K562 (cell line): Measurements from ENCODE around the gene PHLDB1. TPM values are rescaled to one million over a fixed set of nuclear protein-coding genes. Genes with fewer than 3 reads are reported as not detected.

ENCODE experiments used
- CBX5 ChIP-seq: IDR thresholded peaks from 2 replicates; pipeline ENCODE4 v1.6.1; 2014; ENCODE audit warnings: low read depth, borderline replicate concordance
- CREM ChIP-seq: IDR thresholded peaks from 2 replicates; pipeline ENCODE4 v1.6.1; 2014; ENCODE audit warnings: antibody characterized with exemption, low read depth
- GATAD2A ChIP-seq: fragments of 450-650 bp; IDR thresholded peaks from 2 replicates; pipeline ENCODE4 v1.6.1; 2017
- ILK ChIP-seq: fragments of 450-650 bp; IDR thresholded peaks from 2 replicates; pipeline ENCODE4 v1.6.1; 2016; ENCODE audit warnings: missing genetic modification characterization, low read depth, mild to moderate bottlenecking, missing compliant biosample characterization, moderate library complexity, borderline replicate concordance
- MCM7 ChIP-seq, 2 experiments: fragments of 450-650 bp; IDR thresholded peaks; 2 replicates each; pipeline ENCODE4 v1.6.1; 2016 to 2018
- MEF2A ChIP-seq: IDR thresholded peaks from 2 replicates; pipeline ENCODE4 v1.6.1; 2011; ENCODE audit warnings: low read depth, mild to moderate bottlenecking, low read length, moderate library complexity; ENCODE audit not compliant: control insufficient read depth
- POLR2G ChIP-seq: fragments of 200-400 bp; formaldehyde crosslinking; IDR thresholded peaks from 2 replicates; pipeline ENCODE4 v1.6.1; 2017; ENCODE audit warnings: low read depth, mild to moderate bottlenecking, antibody characterized with exemption, low read length, moderate library complexity
- REST ChIP-seq, 2 experiments: fragments of 450-650 bp; formaldehyde crosslinking in 1 of 2; IDR thresholded peaks; 2 replicates each; pipeline versions ENCODE4 v1.4.0 to v1.6.1; 2014 to 2020; ENCODE audit warnings: mild to moderate bottlenecking in 2 of 2, borderline replicate concordance in 1 of 2, low read depth in 1 of 2
- RUNX1 ChIP-seq: sonication (generic); IDR thresholded peaks from 2 replicates; pipeline ENCODE4 v1.6.1; 2016; ENCODE audit warnings: antibody characterized with exemption, low read depth
- SREBF2 ChIP-seq: sonication (generic); formaldehyde crosslinking; IDR thresholded peaks from 2 replicates; pipeline ENCODE4 v1.4.0; 2020; ENCODE audit warnings: mild to moderate bottlenecking, missing genetic modification reagents
- STAT5A ChIP-seq: IDR thresholded peaks from 2 replicates; pipeline ENCODE4 v1.6.1; 2012; ENCODE audit warnings: low read length, inconsistent platforms, borderline replicate concordance
- TAF9B ChIP-seq: fragments of 450-650 bp; IDR thresholded peaks from 2 replicates; pipeline ENCODE4 v1.6.1; 2018; ENCODE audit warnings: mild to moderate bottlenecking; ENCODE audit not compliant: partially characterized antibody
- TCF7 ChIP-seq: sonication (generic); IDR thresholded peaks from 2 replicates; pipeline ENCODE4 v1.6.1; 2016; ENCODE audit warnings: antibody characterized with exemption, borderline replicate concordance
- ZFPM2 ChIP-seq: fragments of 250-450 bp; sonication (Bioruptor Pico); IDR thresholded peaks from 2 replicates; pipeline ENCODE4 v1.5.1; 2022; ENCODE audit warnings: mild to moderate bottlenecking
- ZNF274 ChIP-seq: IDR thresholded peaks from 2 replicates; pipeline ENCODE4 v1.6.1; 2011; ENCODE audit warnings: low read depth, mild to moderate bottlenecking, low read length, moderate library complexity, borderline replicate concordance
- ZNF431 ChIP-seq: sonication (generic); formaldehyde crosslinking; IDR thresholded peaks from 2 replicates; pipeline ENCODE4 v1.8.0; 2022; ENCODE audit warnings: mild to moderate bottlenecking, missing genetic modification reagents
- ZNF511 ChIP-seq: sonication (generic); formaldehyde crosslinking; IDR thresholded peaks from 2 replicates; pipeline ENCODE4 v1.8.0; 2022; ENCODE audit warnings: mild to moderate bottlenecking, missing genetic modification reagents
- ZNF740 ChIP-seq, 3 experiments: fragments of 200-800 bp in 1 of 3; sonication (Bioruptor generic) in 1 of 3; sonication (generic) in 1 of 3; formaldehyde crosslinking in 1 of 3; IDR thresholded peaks; 2 replicates each; pipeline versions ENCODE4 v1.6.1 to v1.8.0; 2016 to 2022; ENCODE audit warnings: mild to moderate bottlenecking in 2 of 3, missing compliant biosample characterization in 2 of 3, missing genetic modification characterization in 2 of 3, missing genetic modification reagents in 1 of 3
- polyA plus RNA-seq, 8 experiments: library from polyadenylated mRNA; depleted of rRNA in 4 of 8; stranded (reverse) in 5 of 8; unstranded in 3 of 8; fragments of >200 nt; fragmentation: Nextera tagmentation in 2 of 8; fragmentation: Illumina TruSeq in 1 of 8; extraction: Ambion mirVana in 2 of 8; extraction: Trizol in 1 of 8; gene quantifications; 2 replicates each; pipeline versions ENCODE4 v1.2.1 to v1.2.3, GENCODE V29; 2011 to 2014; ENCODE audit warnings: inconsistent platforms in 1 of 8, missing spikeins in 1 of 8
- total RNA-seq, 7 experiments: library from RNA; depleted of rRNA in 6 of 7; stranded (reverse); fragments of >200 nt in 6 of 7; fragmentation: Illumina TruSeq in 2 of 7; extraction: Trizol in 2 of 7; gene quantifications; 2 replicates each; pipeline versions ENCODE4 v1.2.1 to v1.2.3, GENCODE V29; 2011 to 2021; ENCODE audit warnings: low replicate concordance in 1 of 7

PHLDB1 gene
- total and polyA plus RNA-seq, 9 of the 15 experiments (the other 6 are each of a cell fraction or from before 2014, with no cell fraction given), result 2.0 to 28.7 (median 16.2) TPM

- TF ChIP-seq REST (IDR thresholded peaks at IDR 0.05; ENCODE audit: borderline replicate concordance), result no peak
- TF ChIP-seq REST (CRISPR knock-in tag; IDR thresholded peaks at IDR 0.05; ENCODE audit: low read depth), result peak; percentile 54; the same call in 1 of the 2 replicates
- TF ChIP-seq MCM7 (IDR thresholded peaks at IDR 0.05), result no peak
- no peak for TF ChIP-seq RUNX1
- no peak for TF ChIP-seq MEF2A
- no peak for TF ChIP-seq STAT5A
- TF ChIP-seq CREM, result peak; percentile 55; the same call in 1 of the 2 replicates
- peak; percentile 68 for TF ChIP-seq ZNF740 (CRISPR knock-in tag; IDR thresholded peaks at IDR 0.05)
- peak in 1 of 2 experiments; percentile 78; a peak in 2 of 4 replicates for TF ChIP-seq ZNF740 (tag; IDR thresholded peaks at IDR 0.05)
- peak; percentile 43; the same call in 1 of the 2 replicates for TF ChIP-seq ZNF511 (CRISPR knock-in tag)
- no peak for TF ChIP-seq ZNF431 (CRISPR knock-in tag)
- no peak for TF ChIP-seq SREBF2 (CRISPR knock-in tag)
- peak; percentile 94 for TF ChIP-seq POLR2G
- TF ChIP-seq TCF7, result no peak
- TF ChIP-seq CBX5, result no peak
- TF ChIP-seq GATAD2A, result no peak
- no peak for TF ChIP-seq ZNF274
- TF ChIP-seq ZFPM2, result no peak
- TF ChIP-seq TAF9B, result peak; percentile 83
- no peak for TF ChIP-seq ILK (tag)
Measured at GRCh38 chr11:118572061-118572980, 35.1 kb upstream of the PHLDB1 start, which contains the start of gene ARCN1 (continued).
